Transverse colon (tissue), 3 donors: ENCODE results near the gene SKIDA1.

Source experiments
- CTCF ChIP-seq, 5 experiments: fragments of 200-600 bp in 3 of 5; fragments of 450-650 bp in 2 of 5; sonication (generic) in 3 of 5; IDR thresholded peaks; 1 replicate in 2 of 5; 2 replicates in 3 of 5; pipeline ENCODE4 v1.5.1; 2016 to 2017; ENCODE audit warnings: antibody characterized with exemption in 5 of 5, inconsistent platforms in 3 of 5, mild to moderate bottlenecking in 2 of 5, moderate library complexity in 1 of 5
- EP300 ChIP-seq: sonication (generic); formaldehyde crosslinking; IDR thresholded peaks from one replicate; pipeline ENCODE4 v1.6.1; 2017; ENCODE audit warnings: antibody characterized with exemption, low read depth
- POLR2A ChIP-seq: fragments of 450-650 bp; IDR thresholded peaks from one replicate; pipeline ENCODE4 v1.6.1; 2016; ENCODE audit warnings: antibody characterized with exemption, mild to moderate bottlenecking, moderate library complexity

- TF ChIP-seq CTCF (IDR thresholded peaks at IDR 0.05) (no peak), POLR2A (no peak), EP300 (no peak)
These were observed 13.4 kb downstream of the SKIDA1 start for GRCh38 chr10:21511946-21512572.
